VCaP (cell line): ENCODE measurements around the gene CCDC85B.

Experiments used
- H3K27ac ChIP-seq: fragments of 450-650 bp; 2 replicates; pipeline ENCODE4 v1.5.1; 2017
- CTCF ChIP-seq: fragments of 450-650 bp; conservative IDR thresholded peaks from 2 replicates; pipeline ENCODE4 v1.5.1; 2017; ENCODE audit warnings: mild to moderate bottlenecking, moderate library complexity

CCDC85B gene

GRCh38 chr11:65862941-65863888 is 27.3 kb upstream of the CCDC85B start:
- TF ChIP-seq CTCF = no peak
- H3K27ac ChIP-seq = peak overlapping the region; percentile 100; the same call in 1 of the 2 replicates

GRCh38 chr11:65863889-65864705 is 26.4 kb upstream of the CCDC85B start:
- no peak overlapping the region for H3K27ac ChIP-seq
- TF ChIP-seq CTCF = no peak

GRCh38 chr11:65864706-65865471 is 25.6 kb upstream of the CCDC85B start:
- TF ChIP-seq CTCF = no peak
- H3K27ac ChIP-seq = no peak overlapping the region

GRCh38 chr11:65865550-65866172 is 24.8 kb upstream of the CCDC85B start:
- no peak for TF ChIP-seq CTCF
- no peak overlapping the region for H3K27ac ChIP-seq

- TF ChIP-seq CTCF = no peak
- H3K27ac ChIP-seq = no peak overlapping the region
These were observed 23.8 kb upstream of the CCDC85B start for GRCh38 chr11:65866509-65867283.

- no peak overlapping the region for H3K27ac ChIP-seq
- no peak for TF ChIP-seq CTCF
These were observed 23.0 kb upstream of the CCDC85B start for GRCh38 chr11:65867284-65868071.
